ENCODE data around the gene HCAR3. TPM values are rescaled to one million over a fixed set of nuclear protein-coding genes. Genes with fewer than 3 reads are reported as not detected.
"Not testable (repeated sequence)": the region's sequence is repeated elsewhere in the genome, so short reads cannot be mapped to it uniquely, and the experiment has no call there.

HCAR3 gene
- total RNA-seq, 1 donor from 2014 or later: 12.3 TPM

- DNase-seq (ENCODE audit: low spot score): no peak
Measured at GRCh38 chr12:122722387-122722786, 5.8 kb upstream of the HCAR3 start.

- DNase-seq (ENCODE audit: low spot score): peak; percentile 61
Measured at GRCh38 chr12:122721057-122721545, 4.5 kb upstream of the HCAR3 start.

- not testable (repeated sequence) for DNase-seq (ENCODE audit: low spot score)
Measured at GRCh38 chr12:122715211-122715610, 1.4 kb downstream of the HCAR3 start.

- DNase-seq (ENCODE audit: low spot score): not testable (repeated sequence)
Measured at GRCh38 chr12:122713491-122714188, 3.0 kb downstream of the HCAR3 start.

GRCh38 chr12:122711266-122711665, 5.3 kb downstream of the HCAR3 start:
- DNase-seq (ENCODE audit: low spot score): not testable (repeated sequence)

DNA sequence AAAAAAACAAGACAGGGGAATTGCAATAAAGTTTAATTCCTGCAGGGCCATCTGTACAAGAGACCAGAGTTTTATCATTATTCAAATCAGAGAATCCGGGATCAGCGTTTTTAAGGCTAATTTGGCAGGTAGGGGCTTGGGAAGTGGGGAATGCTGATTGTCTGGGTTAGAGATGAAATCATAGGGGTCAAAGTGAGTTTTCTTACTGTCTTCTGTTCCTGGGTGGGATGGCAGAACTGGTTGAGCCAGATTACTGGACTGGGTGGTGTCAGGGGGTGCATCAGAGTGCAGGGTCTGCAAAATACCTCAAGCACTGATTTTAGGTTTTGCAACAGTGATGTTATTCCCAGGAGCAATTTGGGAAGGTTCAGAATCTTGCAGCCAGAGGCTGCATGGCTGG, 6.3 kb downstream of the HCAR3 start:
- DNase-seq (ENCODE audit: low spot score): not testable (repeated sequence)

DNA sequence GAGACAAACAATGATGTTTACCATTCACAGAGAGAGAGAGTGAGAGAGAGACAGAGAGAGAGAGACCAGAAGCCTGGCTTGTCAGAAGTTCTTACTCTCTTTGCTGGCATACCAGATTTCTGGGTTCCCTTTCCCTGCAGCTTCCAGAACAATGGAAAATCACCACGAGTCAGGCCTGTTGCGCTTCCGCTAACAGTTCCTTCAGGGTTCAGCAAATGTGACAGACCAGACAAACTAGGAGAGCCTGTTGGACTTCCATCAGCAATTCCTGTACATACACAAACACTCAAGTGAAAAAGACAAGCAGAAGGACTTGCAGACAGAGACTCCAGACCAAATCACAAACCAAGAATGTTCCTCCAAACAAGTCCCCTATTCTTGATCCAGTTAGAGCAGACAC, 7.3 kb downstream of the HCAR3 start:
- DNase-seq (ENCODE audit: low spot score): not testable (repeated sequence)

GRCh38 chr12:122703841-122704240, 12.8 kb downstream of the HCAR3 start:
- not testable (repeated sequence) for DNase-seq (ENCODE audit: low spot score)

- DNase-seq (ENCODE audit: low spot score): peak; percentile 55
Measured at GRCh38 chr12:122702890-122703611, 13.6 kb downstream of the HCAR3 start, which contains the start of gene HCAR2. TSS of gene HCAR2 (minus strand) at chr12:122703357. CDS start at chr12:122703283, 74 bp downstream.

DNA sequence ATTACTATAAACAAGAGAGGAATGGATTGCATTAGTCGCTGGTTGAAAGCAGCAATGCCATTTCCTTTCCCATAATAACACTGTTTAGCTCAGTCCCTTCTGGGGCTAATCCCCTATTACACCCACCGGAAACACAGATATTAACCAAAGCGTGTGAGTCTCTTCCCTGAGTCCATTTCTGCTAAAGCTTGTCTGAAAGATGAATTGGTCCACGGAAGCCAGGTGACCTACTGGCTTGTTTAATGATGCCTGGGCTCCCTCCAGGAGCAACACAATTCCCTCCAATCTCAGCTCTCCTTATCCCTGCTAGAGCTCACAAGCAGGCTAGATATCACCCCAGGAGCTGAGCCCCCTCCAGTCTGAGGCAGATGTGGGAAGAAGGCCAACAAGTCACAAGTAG, 15.1 kb downstream of the HCAR3 start:
- not testable (repeated sequence) for DNase-seq (ENCODE audit: low spot score)

- not testable (repeated sequence) for DNase-seq (ENCODE audit: low spot score)
Measured at GRCh38 chr12:122700038-122700710, 16.4 kb downstream of the HCAR3 start.

DNA sequence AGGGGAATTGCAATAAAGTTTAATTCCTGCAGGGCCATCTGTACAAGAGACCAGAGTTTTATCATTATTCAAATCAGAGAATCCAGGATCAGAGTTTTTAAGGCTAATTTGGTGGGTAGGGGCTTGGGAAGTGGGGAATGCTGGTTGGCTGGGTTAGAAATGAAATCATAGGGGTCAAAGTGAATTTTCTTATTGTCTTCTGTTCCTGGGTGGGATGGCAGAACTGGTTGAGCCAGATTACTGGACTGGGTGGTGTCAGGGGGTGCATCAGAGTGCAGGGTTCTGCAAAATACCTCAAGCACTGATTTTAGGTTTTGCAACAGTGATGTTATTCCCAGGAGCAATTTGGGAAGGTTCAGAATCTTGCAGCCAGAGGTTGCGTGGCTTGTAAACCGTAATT, 19.7 kb downstream of the HCAR3 start:
- DNase-seq (ENCODE audit: low spot score): not testable (repeated sequence)

GRCh38 chr12:122691566-122691965, 25.0 kb downstream of the HCAR3 start:
- no peak for DNase-seq (ENCODE audit: low spot score)

- DNase-seq (ENCODE audit: low spot score): no peak
Measured at GRCh38 chr12:122688291-122688690, 28.3 kb downstream of the HCAR3 start.

DNA sequence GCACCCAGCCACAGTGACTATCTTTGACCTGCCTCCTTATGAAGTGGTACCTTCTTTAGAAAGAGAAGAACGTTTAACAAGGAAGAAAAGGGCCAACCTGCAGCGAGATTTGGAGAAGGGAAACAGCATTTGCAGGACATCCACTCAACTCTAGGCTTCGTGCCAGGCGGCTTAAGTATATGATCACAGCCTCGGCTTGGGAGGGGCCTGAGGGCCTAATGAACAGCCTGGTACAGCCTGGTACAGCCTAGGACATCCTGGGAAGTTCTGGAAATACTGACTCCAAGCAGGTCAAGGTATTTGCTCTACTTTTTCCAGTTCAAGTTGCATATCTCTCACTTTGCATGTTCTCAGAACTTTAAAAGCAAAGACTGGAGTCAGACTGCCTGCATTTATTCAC, 29.5 kb downstream of the HCAR3 start:
- no peak for DNase-seq (ENCODE audit: low spot score)

- no peak for DNase-seq (ENCODE audit: low spot score)
Measured at GRCh38 chr12:122686538-122686937, 30.1 kb downstream of the HCAR3 start.

GRCh38 chr12:122684297-122684813, 32.3 kb downstream of the HCAR3 start:
- DNase-seq (ENCODE audit: low spot score): no peak

- no peak for DNase-seq (ENCODE audit: low spot score)
Measured at GRCh38 chr12:122681814-122682213, 34.8 kb downstream of the HCAR3 start.

DNA sequence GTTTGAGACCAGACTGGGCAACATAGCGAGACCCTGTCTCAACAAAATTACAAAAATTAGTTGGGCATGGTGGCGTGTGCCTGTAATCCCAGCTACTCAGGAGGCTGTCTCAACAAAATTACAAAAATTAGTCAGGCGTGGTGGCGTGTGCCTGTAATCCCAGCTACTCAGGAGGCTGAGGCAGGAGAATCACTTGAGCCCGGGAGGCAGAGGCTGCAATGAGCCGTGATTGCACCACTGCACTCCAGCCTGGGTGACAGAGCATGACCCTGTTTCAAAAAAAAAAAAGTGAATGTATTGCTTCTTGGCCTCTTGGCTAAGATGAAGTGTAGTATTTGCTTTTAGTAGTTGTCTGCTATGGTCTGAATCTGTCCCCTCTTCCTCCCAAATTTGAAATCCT, 35.6 kb downstream of the HCAR3 start:
- not testable (repeated sequence) for DNase-seq (ENCODE audit: low spot score)

DNA sequence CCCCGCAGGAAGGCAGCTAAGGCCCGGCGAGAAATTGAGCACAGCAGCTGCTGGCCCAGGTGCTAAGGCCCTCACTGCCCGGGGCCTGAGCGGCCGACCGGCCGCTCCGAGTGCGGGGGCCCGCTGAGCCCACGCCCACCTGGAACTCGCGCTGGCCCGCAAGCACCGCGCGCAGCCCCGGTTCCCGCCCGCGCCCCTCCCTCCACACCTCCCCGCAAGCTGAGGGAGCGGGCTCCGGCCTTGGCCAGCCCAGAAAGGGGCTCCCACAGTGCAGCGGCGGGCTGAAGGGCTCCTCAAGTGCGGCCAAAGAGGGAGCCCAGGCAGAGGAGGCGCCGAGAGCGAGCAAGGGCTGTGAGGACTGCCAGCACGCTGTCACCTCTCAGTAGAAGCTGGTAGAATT, 39.8 kb downstream of the HCAR3 start:
- not testable (repeated sequence) for DNase-seq (ENCODE audit: low spot score)

DNA sequence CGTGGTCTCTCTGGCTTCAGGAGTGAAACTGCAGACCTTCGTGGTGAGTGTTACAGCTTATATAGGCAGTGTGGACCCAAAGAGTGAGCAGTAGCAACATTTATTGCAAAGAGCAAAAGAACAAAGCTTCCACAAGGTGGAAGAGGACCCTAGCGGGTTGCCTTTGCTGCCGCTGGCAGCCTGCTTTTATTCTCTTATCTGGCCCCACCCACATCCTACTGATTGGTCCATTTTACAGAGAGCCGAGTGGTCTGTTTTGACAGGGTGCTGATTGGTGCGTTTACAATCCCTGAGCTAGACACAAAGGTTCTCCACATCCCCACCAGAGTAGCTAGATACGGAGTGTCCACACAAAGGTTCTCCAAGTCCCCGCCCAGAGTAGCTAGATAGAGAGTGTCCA, 40.6 kb downstream of the HCAR3 start:
- DNase-seq (ENCODE audit: low spot score): not testable (repeated sequence)

- no peak for DNase-seq (ENCODE audit: low spot score)
Measured at GRCh38 chr12:122672515-122672914, 44.1 kb downstream of the HCAR3 start.

Measured in ureter (tissue), 1 donor.